GM12864 (cell line): ENCODE measurements around the gene TGFBR3.

Source experiments
- DNase-seq: peaks from one replicate; pipeline ENCODE4 v3.0.0-alpha.2; 2011; ENCODE audit warnings: low read depth
- H3K4me3 ChIP-seq: 2 replicates; pipeline ENCODE4 v1.5.1; 2011; ENCODE audit warnings: mild to moderate bottlenecking, low read depth, low read length, control low read depth
- CTCF ChIP-seq: IDR thresholded peaks from 2 replicates; pipeline ENCODE4 v1.5.1; 2011; ENCODE audit warnings: low read depth, mild to moderate bottlenecking, moderate library complexity, low read length, control low read depth, inconsistent platforms; ENCODE audit errors: missing control alignments

Gene TGFBR3

GRCh38 chr1:91831132-91831930, 54.6 kb downstream of the TGFBR3 start:
- no peak overlapping the region for H3K4me3 ChIP-seq
- no peak for TF ChIP-seq CTCF
- DNase-seq = no peak

DNA sequence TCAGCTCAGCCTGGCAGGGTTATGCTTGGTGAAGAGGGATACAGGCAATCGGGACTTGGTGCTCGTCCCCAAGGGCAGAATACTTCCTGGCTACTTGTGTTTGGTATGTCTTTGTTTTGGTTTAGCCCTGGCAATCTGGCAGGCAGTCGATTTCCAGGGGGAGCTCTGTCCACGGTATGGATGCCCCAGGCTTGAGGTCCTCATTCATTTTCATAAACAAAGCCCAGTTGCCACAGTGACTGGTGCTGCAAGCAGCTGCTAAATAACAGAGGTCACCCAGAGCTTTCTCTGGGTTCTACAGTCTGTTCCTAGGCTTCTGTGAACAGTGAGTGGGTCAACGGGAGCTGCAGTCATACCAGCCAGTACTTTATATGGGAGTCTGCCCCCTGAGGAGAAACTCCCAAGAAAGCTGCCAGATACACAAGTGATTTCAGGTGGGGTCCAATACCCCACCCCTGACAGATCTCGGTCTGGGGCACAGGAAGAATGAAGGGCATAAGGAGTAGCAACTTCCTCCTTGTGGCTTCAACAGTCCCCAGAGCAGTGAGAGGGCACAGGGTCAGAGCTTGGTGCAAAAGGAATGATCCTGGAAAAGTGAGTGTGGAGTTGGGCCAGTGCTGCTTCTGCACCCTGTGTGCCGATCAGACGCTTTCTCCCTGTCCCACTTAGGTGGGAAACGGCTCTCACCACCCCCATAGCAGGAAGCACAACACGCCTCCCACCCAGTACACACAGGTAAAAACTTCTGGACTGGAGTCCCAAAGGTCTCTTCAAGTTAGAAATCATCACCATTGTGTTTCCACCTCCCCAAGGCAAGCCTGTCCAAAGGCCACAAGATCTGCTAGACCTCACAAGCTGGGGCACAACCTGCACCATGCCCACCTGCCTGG, 55.5 kb downstream of the TGFBR3 start:
- no peak overlapping the region for H3K4me3 ChIP-seq
- no peak for TF ChIP-seq CTCF
- DNase-seq = no peak

DNA sequence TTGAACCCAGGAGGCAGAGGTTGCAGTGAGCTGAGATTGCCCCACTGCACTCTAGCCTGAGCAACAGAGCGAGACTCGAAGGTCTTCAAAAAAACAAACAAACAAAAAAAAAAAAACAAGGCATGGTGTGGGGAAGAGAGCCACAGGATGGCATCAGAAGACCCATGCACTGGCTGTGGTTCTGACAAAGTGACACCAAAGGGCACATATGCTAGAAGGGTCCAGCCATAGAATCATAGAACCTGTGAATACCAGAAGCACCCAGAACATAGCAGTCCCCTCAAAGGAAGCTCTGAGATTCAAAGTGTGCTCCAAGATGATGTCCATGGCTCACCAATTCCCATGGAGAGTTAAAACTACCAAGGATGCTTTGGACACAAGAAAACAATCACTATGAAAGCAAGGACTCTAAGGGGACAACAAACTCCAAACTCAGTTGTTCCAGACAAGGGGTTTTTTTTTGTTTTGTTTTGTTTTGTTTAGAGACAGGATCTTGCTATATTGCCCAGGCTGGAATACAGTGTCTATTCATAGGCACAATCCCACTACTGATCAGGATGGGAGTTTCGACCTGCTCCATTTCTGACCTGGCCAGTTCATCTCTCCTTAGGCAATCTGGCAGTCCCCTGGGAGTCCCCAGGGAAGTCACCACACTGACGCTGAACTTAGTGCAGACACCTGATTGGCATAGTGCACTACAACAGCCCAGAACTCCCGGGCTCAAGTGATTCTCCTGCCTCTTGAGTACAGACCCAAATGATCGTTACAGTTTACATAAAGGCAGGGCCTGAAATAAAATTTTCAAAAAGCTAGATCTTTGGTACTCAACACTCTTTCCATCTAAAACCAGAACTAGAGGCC, 56.4 kb downstream of the TGFBR3 start:
- no peak overlapping the region for H3K4me3 ChIP-seq
- TF ChIP-seq CTCF = no peak
- DNase-seq = no peak

DNA sequence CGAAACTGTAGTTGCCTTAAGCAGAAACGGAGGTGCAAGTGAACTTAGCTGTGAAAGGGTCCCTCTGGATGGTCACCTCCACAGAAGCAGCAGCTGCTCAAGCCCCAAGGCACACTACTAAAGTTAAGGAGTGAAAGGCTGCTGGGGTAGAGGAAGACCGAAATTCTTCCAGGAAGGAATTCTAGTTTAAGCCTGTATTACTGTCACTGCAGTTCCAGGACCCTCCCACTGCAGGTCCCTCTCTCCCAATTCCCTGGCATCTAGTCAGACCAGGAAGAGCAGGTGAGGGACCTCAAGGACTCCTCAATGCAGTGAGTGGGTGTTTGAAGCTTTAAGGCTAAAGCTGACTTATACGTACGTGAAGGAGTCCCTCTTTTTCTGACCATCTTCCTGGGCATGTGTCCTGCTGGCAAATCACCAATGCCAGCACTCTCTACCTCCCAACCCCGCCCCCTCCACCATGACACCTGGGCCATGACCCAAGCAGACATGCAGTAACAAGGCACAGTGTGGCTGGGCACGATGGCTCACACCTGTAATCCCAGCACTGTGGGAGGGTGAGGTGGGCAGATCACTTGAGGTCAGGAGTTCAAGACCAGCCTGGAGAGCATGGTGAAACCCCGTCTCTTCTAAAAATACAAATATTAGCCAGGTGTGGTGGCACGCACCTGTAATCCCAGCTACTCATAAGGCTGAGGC, 57.2 kb downstream of the TGFBR3 start:
- TF ChIP-seq CTCF = no peak
- DNase-seq = no peak
- H3K4me3 ChIP-seq = no peak overlapping the region

GRCh38 chr1:91827459-91828321, 58.3 kb downstream of the TGFBR3 start:
- no peak for TF ChIP-seq CTCF
- H3K4me3 ChIP-seq = no peak overlapping the region
- no peak for DNase-seq
